HG03066 (cell line): ENCODE data around the gene MAST2.

ENCODE experiments used
- ATAC-seq: cut with Tn5 transposase; IDR thresholded peaks from one replicate; pipeline ENCODE4 v1.9.1; 2021; ENCODE audit warnings: low read depth; ENCODE audit not compliant: unreplicated experiment

Gene MAST2

DNA sequence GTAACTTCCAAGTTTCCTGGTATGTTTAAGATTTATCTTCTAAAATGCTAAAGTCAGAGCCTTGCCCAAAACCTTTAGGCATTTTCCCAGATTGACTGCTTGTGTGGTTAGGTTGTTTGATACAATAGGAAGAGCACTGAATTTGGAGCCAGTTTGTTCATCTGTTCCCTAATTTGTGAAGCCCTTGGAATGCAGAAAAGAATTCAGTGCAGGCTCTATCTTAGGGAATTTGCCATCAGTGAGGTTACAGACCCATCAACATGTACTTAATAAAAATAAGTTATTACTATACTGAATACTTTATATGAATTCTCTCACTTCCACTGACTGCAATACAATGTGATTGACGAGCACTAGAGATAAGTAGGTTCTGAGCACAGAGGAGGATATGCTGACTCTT lies 208.8 kb downstream of the MAST2 start:
- no peak for ATAC-seq

- ATAC-seq = no peak
These were observed 210.2 kb downstream of the MAST2 start for GRCh38 chr1:46013581-46013980.

GRCh38 chr1:46017876-46018503 lies 214.6 kb downstream of the MAST2 start:
- ATAC-seq = no peak

DNA sequence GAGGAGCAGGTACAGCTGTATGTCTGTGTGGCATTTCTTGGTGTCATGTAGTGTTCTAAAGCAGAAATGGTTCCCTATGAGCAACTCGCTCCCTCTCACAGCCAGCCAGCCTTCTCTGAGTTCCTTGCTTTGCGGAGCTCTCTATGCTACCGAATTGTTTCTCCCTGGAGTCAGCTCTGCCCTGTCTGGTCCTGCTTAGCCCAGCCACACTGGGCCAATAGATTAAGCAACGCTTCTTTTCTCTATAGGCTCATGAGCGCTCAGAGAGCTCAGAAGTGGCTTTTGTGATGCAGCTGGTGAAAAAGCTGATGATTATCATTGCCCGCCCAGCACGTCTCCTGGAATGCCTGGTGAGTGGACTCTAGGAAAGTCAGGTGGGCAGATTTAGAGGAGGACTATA lies 215.9 kb downstream of the MAST2 start:
- no peak for ATAC-seq

DNA sequence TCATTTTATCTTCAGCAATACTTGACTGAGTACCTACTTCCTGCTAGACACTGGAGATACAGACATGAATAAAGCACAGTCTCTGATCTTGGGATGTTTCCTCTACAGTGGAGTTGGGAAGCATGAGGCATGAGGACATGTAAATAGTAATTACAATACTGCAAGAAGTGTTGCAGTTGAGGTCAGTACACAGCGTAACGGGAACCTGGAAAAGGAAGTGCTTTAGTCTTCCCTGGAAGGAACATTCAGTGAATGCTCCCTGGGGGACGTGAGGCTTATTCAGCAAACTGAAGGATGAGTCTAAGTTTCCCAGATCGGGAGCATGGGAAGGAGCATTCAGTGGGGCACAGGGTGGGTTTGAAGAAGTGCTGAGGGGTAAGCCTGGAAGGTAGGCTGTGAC lies 216.6 kb downstream of the MAST2 start:
- no peak for ATAC-seq

- no peak for ATAC-seq
These were observed 217.9 kb downstream of the MAST2 start for GRCh38 chr1:46021046-46021996.

DNA sequence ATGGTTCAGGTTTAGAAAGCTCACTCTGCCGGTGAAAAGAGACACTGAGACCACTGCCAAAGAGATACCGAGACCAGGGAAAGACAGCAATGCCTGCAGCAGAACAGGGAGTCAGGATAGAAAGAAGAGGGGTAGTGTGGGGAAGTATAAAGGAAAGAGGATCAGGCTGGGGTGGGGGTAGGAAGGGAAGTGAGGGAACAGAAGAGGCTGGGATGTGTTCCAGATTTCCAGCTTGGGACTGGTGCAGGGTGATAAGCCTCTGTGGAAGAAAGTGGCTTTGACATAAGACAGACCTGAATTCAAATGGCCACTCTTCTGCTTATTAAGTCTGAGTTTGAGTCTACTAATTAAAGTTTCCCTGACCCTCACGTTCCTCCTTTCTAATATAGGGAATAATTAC lies 223.1 kb downstream of the MAST2 start:
- ATAC-seq = no peak

GRCh38 chr1:46027788-46028573 lies 224.6 kb downstream of the MAST2 start:
- ATAC-seq = no peak

DNA sequence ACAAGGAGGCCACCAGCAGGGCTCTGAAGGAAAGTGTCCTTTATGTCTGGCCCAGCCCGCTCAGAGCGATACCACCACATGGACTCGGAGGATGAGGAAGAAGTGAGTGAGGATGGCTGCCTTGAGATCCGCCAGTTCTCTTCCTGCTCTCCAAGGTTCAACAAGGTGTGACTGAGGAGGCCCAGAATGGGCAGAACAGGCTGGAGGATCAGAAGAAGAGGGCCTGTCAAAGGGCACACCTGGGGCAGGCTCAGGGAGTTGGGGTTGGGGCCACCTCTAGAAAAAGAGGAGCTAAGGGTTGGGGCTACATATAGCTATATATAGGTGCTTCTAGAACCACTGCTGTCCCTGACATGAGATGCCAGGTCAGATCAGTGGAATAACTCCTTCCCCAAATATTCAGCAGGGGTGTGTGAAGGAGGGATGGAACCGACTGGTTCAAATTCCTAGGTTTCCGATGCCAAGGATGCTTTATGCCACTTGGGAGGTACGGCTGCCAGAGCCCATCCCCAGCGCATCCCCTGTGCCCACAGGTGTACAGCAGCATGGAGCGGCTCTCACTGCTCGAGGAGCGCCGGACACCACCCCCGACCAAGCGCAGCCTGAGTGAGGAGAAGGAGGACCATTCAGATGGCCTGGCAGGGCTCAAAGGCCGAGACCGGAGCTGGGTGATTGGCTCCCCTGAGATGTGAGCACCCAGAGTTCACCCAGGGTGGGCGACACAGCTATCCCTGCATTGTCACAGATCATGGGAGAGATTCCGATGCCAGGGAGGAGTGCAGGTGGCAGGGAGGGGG lies 226.9 kb downstream of the MAST2 start:
- ATAC-seq = no peak

DNA sequence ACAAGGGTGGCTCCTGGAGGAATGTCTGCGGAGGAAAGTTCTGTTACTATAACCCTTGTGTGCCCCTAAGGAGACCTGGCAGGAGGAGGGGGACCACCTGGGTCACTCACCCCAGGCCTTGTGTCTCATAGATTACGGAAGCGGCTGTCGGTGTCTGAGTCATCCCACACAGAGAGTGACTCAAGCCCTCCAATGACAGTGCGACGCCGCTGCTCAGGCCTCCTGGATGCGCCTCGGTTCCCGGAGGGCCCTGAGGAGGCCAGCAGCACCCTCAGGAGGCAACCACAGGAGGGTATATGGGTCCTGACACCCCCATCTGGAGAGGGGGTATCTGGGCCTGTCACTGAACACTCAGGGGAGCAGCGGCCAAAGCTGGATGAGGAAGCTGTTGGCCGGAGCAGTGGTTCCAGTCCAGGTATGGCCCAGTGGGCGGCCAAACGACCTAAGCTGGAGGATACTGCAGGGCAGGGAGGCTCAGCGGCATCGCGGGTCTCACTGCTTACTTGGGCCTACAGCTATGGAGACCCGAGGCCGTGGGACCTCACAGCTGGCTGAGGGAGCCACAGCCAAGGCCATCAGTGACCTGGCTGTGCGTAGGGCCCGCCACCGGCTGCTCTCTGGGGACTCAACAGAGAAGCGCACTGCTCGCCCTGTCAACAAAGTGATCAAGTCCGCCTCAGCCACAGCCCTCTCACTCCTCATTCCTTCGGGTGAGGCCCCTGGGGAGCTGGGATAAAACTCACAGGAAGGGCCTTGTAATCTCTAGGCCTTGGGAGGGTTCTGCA lies 227.7 kb downstream of the MAST2 start:
- no peak for ATAC-seq

DNA sequence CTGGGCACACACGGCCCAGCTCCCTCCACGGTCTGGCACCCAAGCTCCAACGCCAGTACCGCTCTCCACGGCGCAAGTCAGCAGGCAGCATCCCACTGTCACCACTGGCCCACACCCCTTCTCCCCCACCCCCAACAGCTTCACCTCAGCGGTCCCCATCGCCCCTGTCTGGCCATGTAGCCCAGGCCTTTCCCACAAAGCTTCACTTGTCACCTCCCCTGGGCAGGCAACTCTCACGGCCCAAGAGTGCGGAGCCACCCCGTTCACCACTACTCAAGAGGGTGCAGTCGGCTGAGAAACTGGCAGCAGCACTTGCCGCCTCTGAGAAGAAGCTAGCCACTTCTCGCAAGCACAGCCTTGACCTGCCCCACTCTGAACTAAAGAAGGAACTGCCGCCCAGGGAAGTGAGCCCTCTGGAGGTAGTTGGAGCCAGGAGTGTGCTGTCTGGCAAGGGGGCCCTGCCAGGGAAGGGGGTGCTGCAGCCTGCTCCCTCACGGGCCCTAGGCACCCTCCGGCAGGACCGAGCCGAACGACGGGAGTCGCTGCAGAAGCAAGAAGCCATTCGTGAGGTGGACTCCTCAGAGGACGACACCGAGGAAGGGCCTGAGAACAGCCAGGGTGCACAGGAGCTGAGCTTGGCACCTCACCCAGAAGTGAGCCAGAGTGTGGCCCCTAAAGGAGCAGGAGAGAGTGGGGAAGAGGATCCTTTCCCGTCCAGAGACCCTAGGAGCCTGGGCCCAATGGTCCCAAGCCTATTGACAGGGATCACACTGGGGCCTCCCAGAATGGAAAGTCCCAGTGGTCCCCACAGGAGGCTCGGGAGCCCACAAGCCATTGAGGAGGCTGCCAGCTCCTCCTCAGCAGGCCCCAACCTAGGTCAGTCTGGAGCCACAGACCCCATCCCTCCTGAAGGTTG lies 231.4 kb downstream of the MAST2 start:
- no peak for ATAC-seq

- ATAC-seq = no peak
These were observed 233.8 kb downstream of the MAST2 start for GRCh38 chr1:46036894-46037839.

GRCh38 chr1:46039571-46040052 lies 236.2 kb downstream of the MAST2 start:
- ATAC-seq = no peak

GRCh38 chr1:46041551-46041950 lies 238.1 kb downstream of the MAST2 start:
- ATAC-seq = no peak

DNA sequence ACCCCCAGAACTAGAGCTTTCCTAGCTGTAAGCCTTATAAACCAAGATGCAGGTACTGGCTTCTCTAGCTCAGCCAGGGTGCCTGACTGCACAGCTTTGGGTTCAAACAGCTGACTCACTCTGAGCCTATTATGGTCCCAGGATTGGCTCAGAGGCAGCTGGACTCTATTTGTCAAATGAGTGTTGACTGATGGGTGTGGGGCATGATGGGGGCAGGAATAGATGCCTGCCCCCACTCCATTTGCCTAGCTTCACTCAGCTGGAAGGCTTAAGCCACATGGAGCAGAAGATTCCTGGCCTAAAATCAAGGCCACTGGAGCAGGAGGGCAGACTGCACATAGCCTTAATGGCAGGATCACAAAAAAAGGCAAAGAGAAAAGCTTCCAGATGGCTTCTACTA lies 238.6 kb downstream of the MAST2 start:
- ATAC-seq = no peak

GRCh38 chr1:46043458-46044017 lies 240.1 kb downstream of the MAST2 start:
- ATAC-seq = peak; percentile 88

DNA sequence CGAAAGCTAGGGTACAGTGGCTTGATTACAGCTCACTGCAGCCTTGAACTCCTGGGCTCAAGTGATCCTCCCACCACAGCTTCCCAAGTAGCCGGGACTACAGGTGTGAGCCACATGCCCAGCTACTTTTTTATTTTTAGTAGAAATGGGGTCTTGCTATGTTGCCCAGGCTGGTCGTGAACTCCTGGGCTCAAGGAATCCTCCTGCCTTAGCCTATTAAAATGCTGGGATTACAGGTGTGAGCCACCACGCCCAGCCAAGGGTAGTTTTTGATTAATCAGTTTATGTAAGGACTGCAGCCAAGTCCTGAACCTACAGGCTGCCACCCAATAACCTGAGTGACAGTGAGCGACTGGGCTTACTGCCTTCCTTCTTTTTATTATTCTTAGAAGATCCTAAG lies 240.7 kb downstream of the MAST2 start:
- ATAC-seq = no peak
